Stomach (tissue), 4 donors: Measurements from ENCODE around the gene GREB1L.

Experiments used
- EP300 ChIP-seq: sonication (generic); formaldehyde crosslinking; IDR thresholded peaks from one replicate; pipeline ENCODE4 v1.6.1; 2017; ENCODE audit warnings: antibody characterized with exemption
- POLR2A ChIP-seq, 4 donors: fragments of 450-650 bp; IDR thresholded peaks; one replicate each; pipeline ENCODE4 v1.6.1; 2016; ENCODE audit warnings: antibody characterized with exemption in 4 of 4, control low read depth in 2 of 4, mild to moderate bottlenecking in 1 of 4, moderate library complexity in 1 of 4
- POLR2AphosphoS5 ChIP-seq, 3 donors: sonication (generic); formaldehyde crosslinking; IDR thresholded peaks; one replicate each; pipeline ENCODE4 v1.6.1; 2016; ENCODE audit warnings: antibody characterized with exemption in 3 of 3
- TF ChIP-seq, protein P1 (sequence below), 7 experiments: fragments of 450-650 bp in 4 of 7; fragments of 200-600 bp in 3 of 7; sonication (generic) in 3 of 7; IDR thresholded peaks; one replicate each; pipeline ENCODE4 v1.5.1; 2016 to 2019; ENCODE audit warnings: antibody characterized with exemption in 7 of 7, control low read depth in 2 of 7, mild to moderate bottlenecking in 1 of 7

DNA sequence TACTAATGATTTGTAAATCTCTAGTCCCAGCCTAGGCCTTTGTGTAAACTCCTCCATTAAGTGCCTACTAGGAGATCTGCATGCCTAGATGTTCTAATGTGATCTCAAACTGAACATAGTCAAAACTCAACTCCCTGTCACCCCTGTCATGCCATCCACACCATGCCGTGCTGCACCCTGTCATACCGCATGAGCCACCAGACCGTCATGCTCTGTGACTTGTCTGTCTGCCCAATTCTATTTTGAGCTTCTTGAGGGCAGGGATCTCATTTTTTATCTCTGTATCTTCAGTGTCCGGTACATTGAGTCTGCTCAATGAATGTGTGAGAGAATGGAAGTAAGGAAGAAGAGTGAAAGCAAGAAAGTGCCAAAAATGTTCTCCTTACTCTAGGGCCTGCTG is 35.5 kb downstream of the GREB1L start:
- TF ChIP-seq, protein P1, sequence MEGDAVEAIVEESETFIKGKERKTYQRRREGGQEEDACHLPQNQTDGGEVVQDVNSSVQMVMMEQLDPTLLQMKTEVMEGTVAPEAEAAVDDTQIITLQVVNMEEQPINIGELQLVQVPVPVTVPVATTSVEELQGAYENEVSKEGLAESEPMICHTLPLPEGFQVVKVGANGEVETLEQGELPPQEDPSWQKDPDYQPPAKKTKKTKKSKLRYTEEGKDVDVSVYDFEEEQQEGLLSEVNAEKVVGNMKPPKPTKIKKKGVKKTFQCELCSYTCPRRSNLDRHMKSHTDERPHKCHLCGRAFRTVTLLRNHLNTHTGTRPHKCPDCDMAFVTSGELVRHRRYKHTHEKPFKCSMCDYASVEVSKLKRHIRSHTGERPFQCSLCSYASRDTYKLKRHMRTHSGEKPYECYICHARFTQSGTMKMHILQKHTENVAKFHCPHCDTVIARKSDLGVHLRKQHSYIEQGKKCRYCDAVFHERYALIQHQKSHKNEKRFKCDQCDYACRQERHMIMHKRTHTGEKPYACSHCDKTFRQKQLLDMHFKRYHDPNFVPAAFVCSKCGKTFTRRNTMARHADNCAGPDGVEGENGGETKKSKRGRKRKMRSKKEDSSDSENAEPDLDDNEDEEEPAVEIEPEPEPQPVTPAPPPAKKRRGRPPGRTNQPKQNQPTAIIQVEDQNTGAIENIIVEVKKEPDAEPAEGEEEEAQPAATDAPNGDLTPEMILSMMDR (IDR thresholded peaks at IDR 0.05), result no peak
- TF ChIP-seq POLR2A (IDR thresholded peaks at IDR 0.05), result no peak
- no peak for TF ChIP-seq EP300
- TF ChIP-seq POLR2AphosphoS5 (IDR thresholded peaks at IDR 0.05), result no peak
